GM18951 (cell line): ENCODE measurements around the gene FYN.

Source experiments
- POLR2A ChIP-seq: IDR thresholded peaks from 4 replicates; pipeline ENCODE4 v1.6.1; 2011; ENCODE audit warnings: mild to moderate bottlenecking; ENCODE audit not compliant: insufficient read length, insufficient read depth; ENCODE audit errors: extremely low read depth
- in situ Hi-C: fragments of 300-500 bp; cut with MboI; formaldehyde crosslinking; loops from one replicate; pipeline ENCODE4 v1.12.0; 2022; ENCODE audit warnings: low sequenced_read_pairs, mixed read lengths, inconsistent platforms; ENCODE audit not compliant: unreplicated experiment

The FYN gene

DNA sequence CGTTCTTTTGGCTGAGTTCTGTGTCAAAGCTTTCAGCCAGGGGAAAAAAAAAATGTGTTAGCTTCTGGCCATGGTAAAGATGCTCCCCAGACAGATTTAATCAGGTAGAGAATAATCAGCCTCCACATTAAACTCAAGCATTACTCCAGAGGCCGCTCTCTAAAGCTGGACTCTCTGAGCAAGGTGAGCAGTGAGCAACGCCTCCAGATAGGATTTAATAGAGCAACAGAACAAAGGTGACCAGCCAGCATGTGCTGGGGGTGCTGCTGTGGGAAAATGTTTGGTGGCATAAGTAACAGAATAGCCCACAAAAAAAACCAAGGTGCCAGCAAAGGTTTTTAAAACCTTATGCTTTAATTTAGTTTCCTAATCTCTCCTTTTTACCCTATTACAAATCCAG, 164.1 kb downstream of the FYN start:
- TF ChIP-seq POLR2A: no peak
- in situ Hi-C loops: loop anchor here (10.0 kb wide), 1 partner anchor 326 kb away; no protein-coding TSS in a partner anchor

DNA sequence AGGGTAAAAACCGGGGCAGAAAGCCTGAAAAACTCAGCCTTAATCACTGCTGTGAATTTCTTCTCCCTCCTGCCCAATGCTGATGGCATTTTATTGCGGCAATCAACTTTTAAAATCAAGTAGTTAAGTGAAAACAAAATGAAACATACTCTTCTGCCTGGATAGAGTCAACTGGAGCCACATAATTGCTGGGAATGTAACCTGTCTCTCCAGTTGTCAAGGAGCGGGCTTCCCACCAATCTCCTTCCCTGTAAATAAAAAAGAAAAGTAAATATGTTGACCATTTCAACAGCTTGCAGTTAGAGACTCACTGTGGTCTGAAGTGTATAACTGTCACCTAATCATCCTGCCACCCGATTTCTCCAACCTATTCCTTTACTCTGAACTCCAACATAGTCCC, 165.5 kb downstream of the FYN start:
- in situ Hi-C loops: loop anchor here (10.0 kb wide), 1 partner anchor 327 kb away; no protein-coding TSS in a partner anchor
- no peak for TF ChIP-seq POLR2A

DNA sequence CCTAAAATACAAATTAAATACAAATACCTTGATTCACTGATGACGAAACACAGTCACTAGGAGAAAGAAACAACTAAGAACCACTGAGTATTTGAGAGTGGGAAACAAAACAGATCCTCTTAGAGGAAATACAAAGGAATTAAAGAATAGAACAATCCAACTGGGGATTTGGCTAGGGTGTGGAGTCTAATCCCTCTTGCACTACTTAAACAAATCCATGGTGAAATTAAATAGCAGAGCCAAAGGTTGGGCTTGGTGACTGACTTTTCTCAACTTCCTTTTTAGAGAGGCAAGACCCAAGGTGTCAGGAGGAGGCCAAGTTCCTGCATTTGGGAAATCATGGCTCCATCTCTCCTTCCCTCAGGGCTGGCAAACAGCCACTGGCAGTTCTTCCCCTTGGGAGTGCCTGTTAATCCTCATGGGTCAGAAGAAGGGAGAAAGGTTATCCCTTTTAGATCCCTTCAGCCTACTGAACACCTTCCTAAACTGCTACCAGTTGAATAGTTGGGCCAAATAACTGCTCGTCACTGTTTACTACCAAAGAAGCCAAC, 166.3 kb downstream of the FYN start:
- in situ Hi-C loops: loop anchor here (10.0 kb wide), 1 partner anchor 328 kb away; no protein-coding TSS in a partner anchor
- TF ChIP-seq POLR2A: no peak

DNA sequence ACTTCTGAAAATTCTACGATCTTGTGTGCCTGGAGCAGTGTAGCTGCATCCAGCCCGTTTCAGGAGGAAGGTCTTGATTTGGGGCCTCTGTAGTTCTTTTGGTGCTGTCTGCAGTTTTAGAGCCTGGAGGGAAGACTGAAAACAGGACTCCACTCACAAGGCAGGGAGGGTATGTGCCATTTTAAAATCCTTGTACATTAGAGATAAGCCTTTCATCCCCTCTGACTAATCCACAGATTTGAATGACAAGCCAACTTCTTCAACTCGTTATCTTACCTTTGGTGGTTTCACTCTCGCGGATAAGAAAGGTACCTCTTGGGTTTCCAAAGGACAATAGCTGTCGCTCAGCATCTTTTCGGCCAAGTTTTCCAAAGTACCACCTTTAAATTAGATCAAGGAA, 169.5 kb downstream of the FYN start:
- TF ChIP-seq POLR2A: no peak
- in situ Hi-C loops: loop anchor here (10.0 kb wide), 1 partner anchor 331 kb away; no protein-coding TSS in a partner anchor

DNA sequence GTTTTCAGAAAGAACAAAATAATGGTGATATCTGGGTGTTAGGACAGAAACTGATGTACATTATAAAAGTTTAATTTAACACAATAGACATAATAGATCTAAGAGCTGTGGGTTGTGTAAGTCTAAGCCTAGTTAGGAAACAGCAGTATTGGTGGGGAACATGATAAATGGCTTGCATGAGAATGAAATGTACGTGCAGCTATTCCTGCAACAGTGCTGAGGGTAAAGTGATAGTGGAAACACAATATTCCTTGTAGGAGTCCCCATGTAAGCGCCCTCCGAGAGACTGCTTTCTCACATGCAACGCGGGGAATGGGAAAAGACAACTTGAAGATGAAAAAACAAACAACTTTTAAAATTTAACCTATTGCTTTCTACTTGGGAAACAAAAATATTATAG, 171.0 kb downstream of the FYN start:
- in situ Hi-C loops: loop anchor here (10.0 kb wide), 1 partner anchor 333 kb away; no protein-coding TSS in a partner anchor
- TF ChIP-seq POLR2A: no peak

DNA sequence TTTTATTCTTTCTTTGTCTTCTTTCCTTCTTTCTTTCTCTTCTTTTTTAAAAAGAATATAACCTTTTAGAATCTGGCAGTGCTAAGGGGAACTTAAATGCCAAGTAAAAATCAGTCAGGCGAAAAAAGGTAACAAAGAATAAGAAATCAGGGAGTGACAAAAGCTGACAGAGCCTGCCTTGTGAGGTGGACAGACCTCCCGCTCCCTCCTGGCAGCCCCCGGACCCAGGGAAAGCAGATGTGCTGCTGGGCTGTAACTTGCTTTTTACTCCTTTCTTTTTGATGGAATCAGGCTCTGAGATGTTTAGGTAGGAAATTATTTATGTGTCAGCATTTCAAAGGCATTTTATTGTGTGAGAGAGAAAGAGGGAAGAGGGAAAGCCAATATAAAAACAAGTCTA, 172.1 kb downstream of the FYN start:
- TF ChIP-seq POLR2A: no peak
- in situ Hi-C loops: loop anchor here (10.0 kb wide), 1 partner anchor 334 kb away; no protein-coding TSS in a partner anchor

DNA sequence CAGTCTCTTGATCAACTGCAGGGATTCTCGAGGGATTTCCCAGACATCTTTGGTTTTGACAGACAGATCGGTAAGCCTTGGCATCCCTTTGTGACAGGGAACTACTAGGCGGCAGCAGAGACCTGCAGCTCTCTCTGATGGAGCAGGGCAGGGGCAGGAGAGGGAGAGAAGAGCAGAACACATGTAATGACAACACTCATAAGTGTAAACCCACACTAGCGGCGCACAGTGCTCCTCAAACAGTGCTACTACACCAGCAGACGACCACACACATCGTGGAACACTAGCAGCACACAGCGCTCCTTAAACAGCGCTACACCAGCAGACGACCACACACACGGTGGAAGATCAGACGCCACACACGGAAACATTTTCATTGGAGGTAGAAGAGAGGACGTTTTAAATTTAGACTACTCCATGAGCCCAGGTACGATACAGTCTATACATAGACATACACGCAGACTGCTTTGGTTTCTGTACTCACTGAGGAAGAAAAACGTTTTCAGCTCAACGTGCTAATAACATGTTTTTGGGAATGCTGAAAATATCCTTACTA, 173.0 kb downstream of the FYN start:
- TF ChIP-seq POLR2A: no peak
- in situ Hi-C loops: loop anchor here (10.0 kb wide), 1 partner anchor 335 kb away; no protein-coding TSS in a partner anchor

DNA sequence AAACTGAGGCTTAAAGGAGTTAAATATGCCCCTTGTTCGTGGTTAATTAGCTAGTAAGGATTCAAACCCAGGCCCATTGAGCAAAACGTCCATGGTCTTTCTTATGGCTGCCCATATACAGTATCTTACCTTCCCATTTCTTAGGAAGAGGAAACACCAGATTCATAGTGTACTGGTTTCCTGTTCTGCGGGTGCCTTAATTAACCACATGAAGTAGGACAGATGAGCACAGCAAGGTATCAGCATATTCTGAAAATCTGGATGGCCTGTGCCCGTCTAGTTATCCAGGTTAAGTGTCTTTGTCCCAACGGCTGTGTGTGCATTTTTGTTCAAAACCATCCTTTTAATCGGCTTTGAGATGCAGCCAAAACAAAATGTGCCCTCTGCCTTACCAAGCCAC, 174.1 kb downstream of the FYN start:
- TF ChIP-seq POLR2A: no peak
- in situ Hi-C loops: no loop called here

DNA sequence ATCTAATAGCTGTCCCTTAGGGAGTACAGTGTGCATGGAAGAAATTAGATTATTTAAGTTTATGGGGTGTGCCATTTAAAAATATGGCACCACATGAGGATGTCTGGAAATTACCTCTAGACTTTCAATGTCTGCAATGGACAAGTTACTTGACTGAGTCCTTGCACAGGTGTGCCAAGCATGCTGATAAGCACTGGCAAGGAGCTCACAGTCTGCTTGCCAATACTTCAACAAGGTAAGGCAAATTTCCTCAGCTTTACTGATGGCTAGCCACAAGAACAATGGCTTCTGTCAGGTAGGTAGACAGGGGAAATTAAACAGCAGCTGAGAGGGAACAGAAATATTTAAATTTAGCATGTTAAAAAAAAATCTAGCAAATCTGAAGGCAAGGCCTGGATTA, 176.4 kb downstream of the FYN start:
- in situ Hi-C loops: no loop called here

DNA sequence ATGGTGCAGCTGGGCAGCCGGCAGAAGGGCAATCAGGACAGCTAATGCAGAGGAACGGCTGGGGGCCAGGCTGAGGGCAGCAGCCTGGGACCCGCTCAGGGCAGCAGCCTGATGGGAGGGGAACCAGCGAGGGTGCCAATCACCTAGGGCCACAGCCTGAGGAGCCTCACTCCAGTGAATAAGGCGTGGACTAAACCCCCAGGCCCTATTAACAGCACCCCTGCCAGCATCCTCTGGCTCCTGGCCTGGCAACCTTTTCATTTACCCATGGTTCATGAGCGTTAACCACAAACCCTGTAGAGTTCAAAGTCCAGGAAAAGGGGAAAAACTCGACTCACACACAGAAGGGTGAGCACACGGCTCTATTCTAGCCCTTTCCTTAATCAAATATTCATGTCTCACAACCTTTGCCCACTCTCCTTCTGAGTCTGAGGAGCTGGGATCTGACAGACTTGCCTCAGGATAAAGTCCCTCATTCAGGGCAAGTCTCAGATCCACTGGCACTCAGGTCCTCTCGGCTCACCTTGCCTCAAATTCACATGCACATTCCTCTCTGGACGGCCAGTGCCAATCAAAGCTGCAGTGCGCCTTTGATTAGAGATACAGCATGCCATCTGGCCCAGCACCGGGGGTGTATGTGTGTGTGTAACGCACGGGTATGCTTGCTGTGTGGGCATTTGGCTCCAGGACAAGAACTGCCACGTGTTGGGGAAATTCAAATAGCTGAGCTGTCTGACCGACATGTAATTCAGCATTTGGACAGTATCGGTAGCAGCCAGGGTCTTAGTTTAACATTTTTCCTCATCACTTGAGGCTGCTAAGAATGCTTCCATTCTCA, 180.7 kb downstream of the FYN start:
- TF ChIP-seq POLR2A: no peak
- in situ Hi-C loops: no loop called here

More for the DNA sequence above, 176.4 kb downstream of the FYN start:
- TF ChIP-seq POLR2A: no peak

DNA sequence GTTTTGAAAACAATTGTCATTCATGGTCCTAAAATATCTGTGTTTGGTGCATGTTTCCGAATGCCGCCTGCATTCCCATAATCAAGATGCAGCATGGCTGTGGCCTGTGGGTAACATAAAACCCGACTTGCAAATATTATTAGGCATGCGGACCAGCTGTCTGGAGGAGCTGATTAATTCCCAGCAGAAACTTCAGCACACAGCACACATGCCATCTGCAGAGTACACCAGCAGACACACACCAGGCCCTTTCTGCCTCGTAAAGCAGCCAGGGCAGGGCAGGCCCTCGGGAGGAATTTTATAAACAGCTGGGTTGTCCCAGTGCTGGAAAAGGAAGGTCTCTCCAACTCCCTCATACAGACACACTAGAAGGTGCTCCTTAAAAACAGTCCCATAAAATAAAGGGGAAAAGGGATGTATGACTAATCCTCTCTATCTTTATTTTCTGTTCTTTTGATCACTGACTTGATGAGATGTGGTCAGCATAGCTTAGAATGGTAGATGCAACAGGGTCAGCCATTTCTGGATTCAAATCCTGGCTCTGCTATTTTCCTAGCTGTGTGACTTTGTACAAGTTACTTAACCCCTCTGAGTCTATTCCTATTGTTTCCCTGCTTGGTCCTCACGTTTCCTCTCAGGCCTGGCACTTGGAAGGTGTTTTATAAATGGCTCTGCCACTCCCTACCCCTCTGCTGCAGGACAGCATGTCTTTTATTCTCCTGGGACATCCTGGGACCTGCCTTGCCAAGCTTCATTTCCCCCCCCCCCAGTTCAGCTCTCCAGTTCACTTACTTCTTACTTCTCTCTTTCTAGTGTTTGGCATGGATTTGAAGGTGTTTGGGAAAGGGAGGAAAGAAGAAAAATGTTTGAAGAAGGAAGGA, 181.7 kb downstream of the FYN start:
- in situ Hi-C loops: no loop called here
- no peak for TF ChIP-seq POLR2A

DNA sequence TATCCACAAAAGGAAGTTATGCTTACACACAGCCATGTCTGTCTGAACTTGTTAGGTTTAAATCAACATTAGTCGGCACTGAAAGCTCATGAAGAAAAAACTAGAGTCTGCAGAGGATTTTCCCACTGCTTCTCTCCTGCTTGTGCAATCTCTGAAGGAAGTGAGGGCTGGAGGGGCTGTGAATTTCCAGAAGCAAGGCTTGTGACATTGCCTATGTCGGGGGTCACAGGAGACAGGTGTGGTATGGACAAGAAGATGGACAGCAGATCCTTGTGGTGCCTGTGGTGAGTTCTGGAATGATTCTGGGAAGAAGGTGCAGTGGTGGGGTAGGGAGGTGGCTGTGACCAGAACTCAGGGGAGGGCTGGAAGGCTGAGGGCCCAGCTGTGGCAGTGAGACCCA, 183.3 kb downstream of the FYN start:
- in situ Hi-C loops: no loop called here
- no peak for TF ChIP-seq POLR2A

DNA sequence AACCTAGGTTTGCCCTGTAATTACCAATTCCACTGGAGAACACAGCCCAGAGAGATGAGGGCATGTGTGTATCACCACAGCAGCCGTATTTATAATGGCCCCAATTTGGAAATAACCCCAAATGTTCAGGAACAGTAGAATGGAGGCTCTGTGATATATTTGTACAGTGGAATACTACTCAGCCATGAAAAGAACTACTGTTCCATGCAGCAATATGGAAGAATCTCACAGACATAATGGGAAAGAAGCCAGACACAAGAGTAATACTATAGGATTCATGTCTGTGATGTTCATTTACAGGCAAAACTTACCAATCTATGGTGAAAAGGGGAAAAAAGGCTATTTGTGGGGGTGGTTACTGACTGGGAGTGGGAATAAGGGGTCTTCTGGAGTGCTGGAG, 183.8 kb downstream of the FYN start:
- TF ChIP-seq POLR2A: no peak
- in situ Hi-C loops: no loop called here

DNA sequence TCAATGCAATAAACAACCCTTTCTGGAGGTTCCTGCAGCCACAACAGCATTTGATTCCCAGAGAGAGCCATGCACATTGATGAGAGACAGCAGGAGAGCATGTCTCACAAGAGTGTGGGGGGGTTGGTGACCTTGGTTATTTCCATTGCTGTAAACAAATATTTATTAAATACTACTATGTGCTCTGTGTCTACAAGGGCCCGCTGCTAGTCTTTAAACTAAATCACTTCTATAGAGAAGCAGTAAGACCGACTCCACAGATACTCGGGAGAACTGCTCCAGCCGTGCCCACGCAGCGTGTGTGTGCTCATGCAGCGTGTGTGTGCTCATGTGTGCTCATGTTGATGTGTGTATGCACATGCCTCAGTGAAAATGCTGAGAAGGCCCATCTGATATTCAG, 184.9 kb downstream of the FYN start:
- no peak for TF ChIP-seq POLR2A
- in situ Hi-C loops: no loop called here
